PC-9 (cell line): ENCODE measurements around the gene SLC22A23. TPM values are rescaled to one million over a fixed set of nuclear protein-coding genes. Genes with fewer than 3 reads are reported as not detected.

ENCODE experiments used
- BruUV-seq: library from RNA; stranded (reverse); fragments of 400-500 nt; replicated peaks from 2 replicates; lab custom pipeline; 2021; lab: Mats Ljungman, UMichigan
- CTCF ChIA-PET: fragments of 300-600 bp; sonication (Branson Sonifier 250); formaldehyde crosslinking; loops from one replicate; lab custom pipeline; 2022; ENCODE audit warnings: antibody characterized with exemption; lab: Charles Lee
- POLR2A ChIA-PET: fragments of 300-600 bp; sonication (Branson Sonifier 250); formaldehyde crosslinking; loops from one replicate; lab custom pipeline; 2022; ENCODE audit warnings: antibody characterized with exemption; ENCODE audit not compliant: unreplicated experiment; lab: Charles Lee
- DNase-seq, 2 experiments: peaks; one replicate each; pipeline versions ENCODE4 v3.0.0 to v3.0.0-alpha.2; 2015 to 2022; ENCODE audit warnings: mixed read lengths in 1 of 2
- H2AFZ ChIP-seq: fragments of 200-600 bp; sonication (generic); 2 replicates; pipeline ENCODE4 v1.8.1; 2017; ENCODE audit warnings: antibody characterized with exemption
- H3F3A ChIP-seq: fragments of 200-600 bp; sonication (generic); 2 replicates; pipeline ENCODE4 v1.8.1; 2017; ENCODE audit warnings: antibody characterized with exemption, mild to moderate bottlenecking, low read depth; ENCODE audit not compliant: insufficient read depth
- H3K27ac ChIP-seq: fragments of 200-600 bp; sonication (generic); 2 replicates; pipeline ENCODE4 v1.6.1; 2016; ENCODE audit warnings: mixed run types
- H3K27me3 ChIP-seq: fragments of 200-600 bp; sonication (generic); 2 replicates; pipeline ENCODE4 v1.6.1; 2016; ENCODE audit warnings: low read depth, mixed run types; ENCODE audit not compliant: insufficient read depth
- H3K36me3 ChIP-seq: fragments of 200-600 bp; sonication (generic); 2 replicates; pipeline ENCODE4 v1.6.1; 2016; ENCODE audit warnings: low read depth, mixed run types
- H3K4me1 ChIP-seq: fragments of 200-600 bp; sonication (generic); replicated peaks from 2 replicates; pipeline ENCODE4 v1.6.1; 2016; ENCODE audit warnings: mixed run types; ENCODE audit not compliant: insufficient read depth
- H3K4me2 ChIP-seq: fragments of 200-600 bp; sonication (generic); 2 replicates; pipeline ENCODE4 v1.6.1; 2017; ENCODE audit warnings: mixed run types
- H3K4me3 ChIP-seq: fragments of 200-600 bp; sonication (generic); 2 replicates; pipeline ENCODE4 v1.6.1; 2016; ENCODE audit warnings: mixed run types
- H3K79me2 ChIP-seq: fragments of 200-600 bp; sonication (generic); 2 replicates; pipeline ENCODE4 v1.6.1; 2017; ENCODE audit warnings: low read depth, mixed run types
- H3K9me2 ChIP-seq: fragments of 200-600 bp; sonication (generic); 2 replicates; pipeline ENCODE4 v1.8.1; 2017; ENCODE audit warnings: mild to moderate bottlenecking; ENCODE audit not compliant: insufficient read depth
- H3K9me3 ChIP-seq: fragments of 200-600 bp; sonication (generic); 2 replicates; pipeline ENCODE4 v1.8.1; 2016; ENCODE audit warnings: low read depth; ENCODE audit not compliant: insufficient read depth
- H4K20me1 ChIP-seq: fragments of 200-600 bp; sonication (generic); 2 replicates; pipeline ENCODE4 v1.8.1; 2017; ENCODE audit not compliant: insufficient read depth
- CTCF ChIP-seq: fragments of 200-600 bp; sonication (generic); conservative IDR thresholded peaks from 2 replicates; pipeline ENCODE4 v1.6.1; 2017; ENCODE audit warnings: mixed run types, antibody characterized with exemption, mild to moderate bottlenecking, moderate library complexity
- EZH2 ChIP-seq: fragments of 200-600 bp; sonication (generic); IDR thresholded peaks from 2 replicates; pipeline ENCODE4 v1.8.0; 2017; ENCODE audit warnings: antibody characterized with exemption, low read depth
- intact Hi-C: fragments of 100-400 bp; cut with micrococcal nuclease; formaldehyde crosslinking; loops from one replicate; pipeline ENCODE4 v1.10.0; 2022; ENCODE audit not compliant: unreplicated experiment
- total RNA-seq: library from RNA; stranded (reverse); gene quantifications from 2 replicates; pipeline ENCODE4 v1.2.3, GENCODE V29; 2021

The SLC22A23 gene
- total RNA-seq, 1 experiment from 2014 or later, result 13.5 TPM

GRCh38 chr6:3426091-3426926, 30.5 kb downstream of the SLC22A23 start:
- TF ChIP-seq CTCF (no peak), EZH2 (no peak)
- peak overlapping the region; percentile 28; the same call in 1 of the 2 replicates for H3K4me2 ChIP-seq
- peaks cover 13% of the 10 kb centered on the region for H3K4me1 ChIP-seq
- peaks cover 6% of the 10 kb centered on the region; the same call in 1 of the 2 replicates for H3F3A ChIP-seq
- CTCF ChIA-PET, result no interaction called here
- H3K27me3 ChIP-seq, result no peaks in the 10 kb centered on the region
- H4K20me1 ChIP-seq, result no peaks in the 10 kb centered on the region
- DNase-seq, result peak in 1 of 2 experiments; percentile 65
- H3K27ac ChIP-seq, result peak overlapping the region; percentile 54
- no peak overlapping the region for H2AFZ ChIP-seq
- no peaks in the 10 kb centered on the region for H3K9me3 ChIP-seq
- no peaks in the 10 kb centered on the region for H3K9me2 ChIP-seq
- H3K79me2 ChIP-seq, result peaks cover 5% of the 10 kb centered on the region; the same call in 1 of the 2 replicates
- no peaks in the 10 kb centered on the region for H3K36me3 ChIP-seq
- POLR2A ChIA-PET, result no interaction called here
- no TSS peak for BruUV-seq
- H3K4me3 ChIP-seq, result no peak overlapping the region
- intact Hi-C loops, result no loop called here

- H4K20me1 ChIP-seq, result no peaks in the 10 kb centered on the region
- ChIA-PET POLR2A (no interaction called here), CTCF (no interaction called here)
- H3K4me1 ChIP-seq, result peaks cover 17% of the 10 kb centered on the region
- no peaks in the 10 kb centered on the region for H3K27me3 ChIP-seq
- no peaks in the 10 kb centered on the region for H3K9me3 ChIP-seq
- intact Hi-C loops, result no loop called here
- no peak for DNase-seq
- H3K79me2 ChIP-seq, result peaks cover 5% of the 10 kb centered on the region; the same call in 1 of the 2 replicates
- H3K4me2 ChIP-seq, result no peak overlapping the region
- H3K4me3 ChIP-seq, result no peak overlapping the region
- no TSS peak for BruUV-seq
- peak overlapping the region; percentile 54; the same call in 1 of the 2 replicates for H3K27ac ChIP-seq
- TF ChIP-seq CTCF (no peak), EZH2 (no peak)
- no peak overlapping the region for H2AFZ ChIP-seq
- no peaks in the 10 kb centered on the region for H3K36me3 ChIP-seq
- H3K9me2 ChIP-seq, result no peaks in the 10 kb centered on the region
- peaks cover 6% of the 10 kb centered on the region; the same call in 1 of the 2 replicates for H3F3A ChIP-seq
Measured at GRCh38 chr6:3425574-3425973, 31.3 kb downstream of the SLC22A23 start.

- no peaks in the 10 kb centered on the region for H3K27me3 ChIP-seq
- ChIA-PET POLR2A (no interaction called here), CTCF (no interaction called here)
- peaks cover 8% of the 10 kb centered on the region; the same call in 1 of the 2 replicates for H3K79me2 ChIP-seq
- no peak overlapping the region for H2AFZ ChIP-seq
- H3K27ac ChIP-seq, result no peak overlapping the region
- no peak overlapping the region for H3K4me3 ChIP-seq
- H3K36me3 ChIP-seq, result no peaks in the 10 kb centered on the region
- H3K4me2 ChIP-seq, result no peak overlapping the region
- DNase-seq, result no peak
- peaks cover 30% of the 10 kb centered on the region for H3K4me1 ChIP-seq
- peaks cover 14% of the 10 kb centered on the region; the same call in 1 of the 2 replicates for H3F3A ChIP-seq
- no TSS peak for BruUV-seq
- no peaks in the 10 kb centered on the region for H3K9me2 ChIP-seq
- TF ChIP-seq EZH2, result no peak
- TF ChIP-seq CTCF, result no peak
- intact Hi-C loops, result no loop called here
- H4K20me1 ChIP-seq, result no peaks in the 10 kb centered on the region
- H3K9me3 ChIP-seq, result no peaks in the 10 kb centered on the region
Measured at GRCh38 chr6:3424185-3424927, 32.5 kb downstream of the SLC22A23 start.
